Fibroblast of lung (primary cell): ENCODE measurements around the gene ADAMTS17.

Source experiments
- EZH2 ChIP-seq: IDR thresholded peaks from 2 replicates; pipeline ENCODE4 v1.5.1; 2012; ENCODE audit warnings: low read length, control low read depth, mild to moderate bottlenecking; ENCODE audit errors: missing control alignments
- TF ChIP-seq, protein P1 (sequence below), 2 donors: IDR thresholded peaks in 1 of 2; conservative IDR thresholded peaks in 1 of 2; 1 replicate in 1 of 2; 2 replicates in 1 of 2; pipeline ENCODE4 v1.5.1; 2011 to 2012; ENCODE audit warnings: low read length in 2 of 2, control low read depth in 1 of 2, inconsistent platforms in 1 of 2, low read depth in 1 of 2, mild to moderate bottlenecking in 1 of 2

DNA sequence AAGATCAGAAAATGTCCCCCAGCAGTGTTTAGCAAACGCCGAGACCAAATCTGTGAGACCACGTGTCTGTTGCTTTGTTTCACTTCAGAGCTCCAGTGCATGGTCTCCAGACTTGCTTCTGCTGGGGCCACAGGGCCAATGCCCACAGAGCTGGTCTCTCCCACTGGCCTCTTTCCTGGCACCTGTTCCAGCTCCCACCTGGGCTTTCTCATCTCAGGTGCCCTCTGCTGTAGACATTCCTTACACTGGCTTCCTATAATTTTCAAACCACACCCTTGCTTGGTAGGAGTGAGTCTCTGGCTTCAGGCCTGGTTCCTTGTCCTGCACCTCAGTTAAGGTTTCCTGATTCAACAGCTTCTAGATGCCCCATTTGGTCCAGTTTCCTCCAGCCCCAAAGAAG is 243.1 kb downstream of the ADAMTS17 start:
- TF ChIP-seq, protein P1, sequence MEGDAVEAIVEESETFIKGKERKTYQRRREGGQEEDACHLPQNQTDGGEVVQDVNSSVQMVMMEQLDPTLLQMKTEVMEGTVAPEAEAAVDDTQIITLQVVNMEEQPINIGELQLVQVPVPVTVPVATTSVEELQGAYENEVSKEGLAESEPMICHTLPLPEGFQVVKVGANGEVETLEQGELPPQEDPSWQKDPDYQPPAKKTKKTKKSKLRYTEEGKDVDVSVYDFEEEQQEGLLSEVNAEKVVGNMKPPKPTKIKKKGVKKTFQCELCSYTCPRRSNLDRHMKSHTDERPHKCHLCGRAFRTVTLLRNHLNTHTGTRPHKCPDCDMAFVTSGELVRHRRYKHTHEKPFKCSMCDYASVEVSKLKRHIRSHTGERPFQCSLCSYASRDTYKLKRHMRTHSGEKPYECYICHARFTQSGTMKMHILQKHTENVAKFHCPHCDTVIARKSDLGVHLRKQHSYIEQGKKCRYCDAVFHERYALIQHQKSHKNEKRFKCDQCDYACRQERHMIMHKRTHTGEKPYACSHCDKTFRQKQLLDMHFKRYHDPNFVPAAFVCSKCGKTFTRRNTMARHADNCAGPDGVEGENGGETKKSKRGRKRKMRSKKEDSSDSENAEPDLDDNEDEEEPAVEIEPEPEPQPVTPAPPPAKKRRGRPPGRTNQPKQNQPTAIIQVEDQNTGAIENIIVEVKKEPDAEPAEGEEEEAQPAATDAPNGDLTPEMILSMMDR (conservative IDR thresholded peaks at IDR 0.05 in 1 of 2, IDR thresholded peaks at IDR 0.05 in 1 of 2; ENCODE audit: low read depth in 1 of 2, low read length in 2 of 2) = no peak
- TF ChIP-seq EZH2 = no peak
